GM19238 (cell line): ENCODE data around the gene NACA2.
A peak's percentile ranks its signal among the peaks of the same experiment; 100 is the strongest.
"Not testable (repeated sequence)": the region's sequence is repeated elsewhere in the genome, so short reads cannot be mapped to it uniquely, and the experiment has no call there.

ENCODE experiments used
- DNase-seq: peaks from one replicate; pipeline ENCODE4 v3.0.0; 2011; ENCODE audit warnings: low spot score; ENCODE audit not compliant: insufficient read length

NACA2 gene

DNA sequence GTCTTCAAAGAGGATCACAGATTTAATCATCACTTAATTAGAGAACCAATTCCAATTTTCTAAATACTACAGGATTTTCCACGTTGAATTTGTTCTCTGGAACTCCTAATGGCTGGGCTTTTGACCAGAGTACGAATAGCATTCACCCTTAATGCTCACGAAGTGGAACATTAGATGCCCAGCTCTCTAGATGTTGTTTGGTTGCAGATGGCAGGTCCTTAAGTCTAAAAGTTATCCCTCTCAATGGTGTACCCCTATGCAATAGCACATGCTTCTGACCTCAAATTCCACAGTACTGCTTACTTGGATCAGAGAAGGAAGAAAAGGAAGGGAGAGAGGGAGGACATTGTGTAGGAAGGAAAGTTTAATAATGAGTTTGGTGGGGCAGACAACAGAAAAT lies 8.6 kb upstream of the NACA2 start:
- DNase-seq, result no peak

DNA sequence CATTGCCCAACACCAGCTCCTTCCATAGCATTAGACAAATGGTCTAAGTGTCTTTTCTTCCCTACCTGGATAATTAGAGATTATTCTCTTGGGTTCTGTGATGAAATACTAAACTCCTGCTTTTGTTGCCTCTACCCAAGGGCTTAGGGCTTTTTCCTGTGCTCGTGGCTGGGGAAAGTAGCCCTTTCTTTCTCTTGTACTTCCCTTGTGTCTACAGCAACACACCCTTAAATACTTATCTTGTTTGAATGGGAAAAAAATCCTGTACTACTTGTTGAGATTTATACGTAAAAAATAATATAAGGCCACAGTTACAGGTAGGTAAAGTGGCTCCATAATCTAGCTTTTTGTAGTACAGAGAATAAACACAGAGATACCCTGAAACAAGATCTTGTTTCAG lies 7.0 kb upstream of the NACA2 start:
- no peak for DNase-seq

DNA sequence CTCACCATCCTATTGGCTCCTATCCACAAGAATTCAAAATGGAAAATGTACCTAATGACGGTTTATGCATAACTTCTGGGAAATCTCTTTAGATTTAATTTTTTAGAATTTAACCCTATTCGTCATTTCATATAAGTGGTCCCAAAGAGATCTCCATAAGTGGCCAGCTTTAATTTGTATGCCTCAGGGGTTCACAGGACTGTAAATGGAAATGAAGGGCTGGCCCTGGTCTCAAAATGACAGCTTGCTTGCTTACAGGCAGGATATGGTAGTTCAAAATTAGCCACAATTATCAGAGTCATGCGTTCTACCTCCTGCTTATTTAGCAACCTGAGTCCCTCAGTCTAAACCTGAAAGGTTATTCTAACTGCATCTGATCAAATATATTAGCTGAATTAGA lies 6.6 kb upstream of the NACA2 start:
- DNase-seq, result no peak

DNA sequence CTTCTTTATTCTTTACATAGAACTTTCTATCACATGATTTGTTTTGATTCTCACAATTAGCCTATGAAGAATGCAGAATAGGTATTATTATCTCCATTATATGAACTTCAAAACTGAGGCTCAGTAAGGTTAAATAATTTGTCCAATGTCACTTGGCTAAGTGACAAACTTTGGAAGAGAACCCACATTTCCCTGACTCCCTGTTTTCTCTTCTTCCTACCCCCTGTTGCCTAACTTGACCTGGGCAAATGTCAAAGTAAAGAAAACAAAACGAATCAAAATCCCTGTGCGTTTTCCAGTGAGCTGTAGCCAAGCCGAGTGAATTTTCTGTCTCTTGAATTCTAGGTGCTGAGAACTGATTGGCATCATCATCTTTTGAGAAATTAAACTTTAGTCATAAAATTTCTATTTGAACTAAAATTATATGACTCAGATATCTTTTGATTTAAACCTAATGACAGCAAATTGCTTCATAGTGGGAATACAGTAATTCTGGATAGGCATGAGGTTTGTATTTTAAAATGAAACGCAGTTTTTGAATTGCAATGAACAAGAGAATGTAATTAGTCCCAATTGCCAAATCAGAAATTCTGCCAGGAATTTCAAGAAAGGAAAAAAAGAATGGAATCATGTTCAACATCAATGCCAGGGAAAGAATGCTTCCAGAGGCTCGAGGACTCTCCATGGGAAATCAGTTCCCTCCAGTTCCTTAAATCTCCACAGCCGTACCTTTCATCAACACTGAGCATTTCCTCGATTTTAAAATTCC lies 4.6 kb upstream of the NACA2 start:
- no peak for DNase-seq

DNA sequence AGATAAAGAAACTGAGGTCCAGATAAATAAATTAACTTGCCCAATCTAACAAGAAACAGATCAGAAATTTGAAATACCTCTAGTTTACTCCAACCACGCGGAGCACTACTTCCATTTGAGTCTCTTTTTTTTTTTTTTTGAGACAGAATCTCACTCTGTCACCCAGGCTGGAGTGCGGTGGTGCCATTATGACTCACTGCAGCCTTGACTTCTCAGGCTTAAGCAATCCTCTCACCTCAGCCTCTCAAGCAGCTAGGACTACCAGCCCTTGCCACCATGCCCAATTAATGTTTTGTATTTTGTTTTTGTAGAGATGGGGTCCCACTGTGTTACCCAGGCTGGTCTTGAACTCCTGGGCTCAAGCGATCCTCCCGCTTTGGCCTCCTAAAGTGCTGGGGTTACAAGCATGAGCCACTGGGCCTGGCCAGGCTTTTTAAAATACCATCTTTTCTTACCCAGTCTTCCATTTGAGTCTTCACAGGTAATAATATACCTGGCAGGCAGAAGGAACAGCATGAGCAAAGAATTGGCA lies 3.3 kb upstream of the NACA2 start:
- no peak for DNase-seq

DNA sequence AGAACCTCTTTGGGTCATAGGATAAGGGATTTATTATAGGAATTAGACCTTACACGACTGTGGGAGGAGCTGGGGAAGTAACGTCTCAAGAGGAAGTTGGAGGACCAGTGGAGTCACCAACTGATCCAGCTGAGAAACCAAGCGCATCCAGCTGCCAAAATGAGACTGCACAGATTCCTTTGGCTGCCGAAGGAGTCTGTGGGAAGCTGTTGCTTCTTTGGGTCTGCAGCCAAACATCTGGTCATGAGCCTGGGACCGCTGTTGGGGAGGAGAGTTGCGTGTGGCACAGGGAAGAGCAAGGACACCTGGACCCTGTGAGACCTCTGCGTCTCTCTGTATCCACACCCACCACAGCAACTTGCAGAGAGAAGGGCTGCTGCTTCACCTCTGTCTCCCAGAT lies 2.4 kb upstream of the NACA2 start:
- no peak for DNase-seq

DNA sequence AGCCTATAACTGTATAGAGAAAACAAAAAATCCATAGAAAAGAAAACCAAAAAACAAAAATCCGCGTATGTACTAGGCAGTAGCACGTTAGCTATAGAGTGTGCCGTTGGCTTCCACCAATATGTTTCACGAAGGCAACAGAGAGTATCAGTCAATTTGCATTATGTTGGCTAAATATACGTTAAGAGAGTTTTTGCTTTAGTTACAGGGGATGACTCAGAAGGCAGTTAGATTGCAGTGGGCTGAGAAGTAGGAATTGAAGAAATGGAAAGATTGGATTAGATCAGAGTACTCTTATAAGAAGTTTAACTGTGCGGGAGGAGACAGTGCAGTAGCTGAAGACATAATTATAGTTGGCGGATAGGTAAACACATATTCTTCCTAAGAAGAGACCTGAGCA lies 911 bp upstream of the NACA2 start:
- no peak for DNase-seq

DNA sequence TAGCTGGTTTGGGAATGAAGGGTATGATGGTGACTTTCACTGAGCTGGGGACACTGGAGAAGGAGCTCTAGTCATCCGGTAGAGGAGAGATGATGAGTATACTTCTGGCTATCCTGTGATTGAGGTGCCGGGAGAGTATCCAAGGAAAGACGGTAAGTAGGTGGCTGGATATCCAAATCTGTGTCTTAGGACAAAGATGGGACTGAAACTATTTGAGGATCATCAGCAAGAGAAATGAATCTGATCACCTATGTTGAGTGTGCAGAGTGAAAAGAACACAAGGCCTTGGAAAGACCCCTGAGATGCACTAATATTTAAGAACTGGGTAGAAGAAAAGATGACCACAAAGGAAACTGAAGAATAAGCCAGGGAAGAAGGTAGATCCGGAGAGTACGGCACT lies 1.0 kb downstream of the NACA2 start:
- DNase-seq, result no peak

DNA sequence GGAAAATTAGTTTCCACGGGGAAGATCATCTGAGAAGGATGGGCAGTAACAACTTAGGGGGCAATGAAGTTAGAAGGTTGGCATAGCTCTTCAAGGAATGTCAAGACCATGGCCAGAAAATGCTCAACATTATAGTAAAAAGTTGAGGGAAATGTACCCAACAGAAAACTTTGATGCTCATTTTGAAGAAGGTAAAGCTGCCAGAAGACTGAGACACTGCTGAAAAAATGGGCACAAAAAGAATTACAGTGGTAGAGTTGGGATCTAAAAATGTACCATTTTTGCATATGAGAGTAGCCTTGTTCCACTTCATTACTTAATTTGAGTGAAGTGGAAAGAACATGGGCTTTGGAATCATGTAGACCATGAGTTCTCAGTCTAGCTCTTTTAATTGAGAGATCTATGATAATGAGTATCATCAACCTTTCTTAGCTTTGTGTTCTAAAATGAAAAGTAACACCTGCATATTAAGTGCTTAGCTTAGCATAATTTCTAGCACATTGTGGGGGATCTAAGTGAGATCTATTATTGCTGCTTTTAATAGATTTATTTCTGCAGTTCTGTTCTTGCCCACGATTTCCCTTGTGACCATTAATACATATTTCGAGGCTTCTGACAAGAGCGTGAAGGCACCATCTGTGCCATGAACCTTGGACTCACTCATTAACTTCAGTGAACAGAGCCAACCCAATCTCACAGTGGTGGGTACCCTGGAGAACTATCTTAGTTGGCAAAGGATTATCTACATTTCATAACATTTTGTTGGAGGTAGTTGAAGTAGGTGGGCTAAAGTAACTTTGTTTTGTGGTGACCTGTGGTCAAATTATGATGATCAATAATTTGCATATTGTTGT lies 3.0 kb downstream of the NACA2 start:
- no peak for DNase-seq

DNA sequence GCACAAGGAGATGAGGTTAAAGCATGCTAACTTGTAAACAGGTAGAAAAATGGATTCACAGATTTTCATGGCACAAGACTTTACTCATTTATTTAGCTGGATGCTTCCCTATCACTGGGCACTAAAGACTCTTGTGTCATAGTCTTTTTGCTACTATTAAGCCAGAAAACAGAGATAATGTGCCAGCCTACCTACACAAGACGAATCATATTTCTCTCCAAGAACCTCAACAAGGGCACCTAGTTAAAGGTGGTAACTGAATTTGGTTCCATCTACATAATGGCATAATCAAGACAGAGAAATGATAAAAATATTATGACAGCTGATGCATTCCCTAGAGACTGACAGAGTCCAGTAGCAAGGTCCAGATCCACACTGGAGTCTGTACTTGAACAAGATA lies 3.8 kb downstream of the NACA2 start:
- DNase-seq, result no peak

DNA sequence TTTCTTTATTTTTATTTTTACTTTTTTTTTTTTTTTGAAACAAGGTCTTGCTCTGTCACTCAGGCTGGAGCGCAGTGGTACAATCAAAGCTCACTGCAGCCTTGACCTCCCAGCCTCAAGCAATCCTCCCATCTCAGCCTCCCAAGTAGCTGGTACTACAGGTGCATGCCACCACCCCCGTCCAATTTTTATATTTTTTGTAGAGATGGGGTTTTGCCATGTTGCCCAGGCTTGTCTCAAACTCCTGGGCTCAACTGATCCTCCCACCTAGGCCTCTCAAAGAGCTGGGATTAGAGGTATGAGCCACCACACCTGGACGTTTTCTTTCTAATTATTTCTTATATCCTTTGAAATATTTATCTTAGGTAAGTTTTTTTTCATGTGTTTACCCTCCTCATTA lies 4.4 kb downstream of the NACA2 start:
- not testable (repeated sequence) for DNase-seq

DNA sequence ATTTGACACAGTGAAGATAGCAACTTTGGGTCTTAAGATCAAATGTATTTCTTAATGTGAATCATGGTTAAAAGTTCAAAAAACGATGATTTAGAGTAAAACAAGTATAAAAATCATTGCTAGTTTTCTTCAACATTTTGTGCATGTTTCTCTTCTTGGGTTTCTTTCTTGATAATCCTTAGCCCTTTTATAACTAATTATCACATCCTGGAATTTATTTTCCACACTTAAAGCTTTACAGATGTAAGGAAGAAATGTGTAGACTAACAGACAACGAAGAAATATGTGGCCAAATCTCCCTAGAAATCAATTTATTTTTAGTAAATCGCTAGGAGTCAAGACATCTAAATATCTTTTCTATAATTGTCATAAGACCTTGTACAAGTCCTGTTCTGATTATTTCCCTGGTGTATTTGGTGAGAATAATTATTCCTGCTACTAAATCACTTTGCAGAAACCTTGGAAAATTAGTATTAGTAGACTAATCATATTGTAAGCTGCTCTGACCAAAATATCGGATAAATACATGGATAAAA lies 4.9 kb downstream of the NACA2 start:
- no peak for DNase-seq

DNA sequence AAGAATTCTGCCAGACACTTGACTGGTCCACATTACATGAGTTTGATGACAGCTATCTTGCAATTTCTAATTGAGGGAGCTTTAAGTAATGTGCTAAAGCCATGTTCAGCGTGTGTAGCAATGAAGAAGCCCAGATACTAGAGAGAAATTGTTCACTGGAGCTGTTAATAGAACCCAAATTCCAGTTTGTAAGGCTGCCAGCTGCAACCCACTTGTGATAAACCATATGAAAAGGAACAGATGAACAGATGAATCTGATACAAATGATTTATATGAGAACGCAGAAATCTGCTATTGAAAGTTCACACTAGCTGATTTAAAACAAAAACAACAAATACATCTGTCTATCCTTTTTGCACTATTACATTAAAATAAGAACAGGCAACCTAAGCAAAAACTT lies 6.2 kb downstream of the NACA2 start:
- no peak for DNase-seq

DNA sequence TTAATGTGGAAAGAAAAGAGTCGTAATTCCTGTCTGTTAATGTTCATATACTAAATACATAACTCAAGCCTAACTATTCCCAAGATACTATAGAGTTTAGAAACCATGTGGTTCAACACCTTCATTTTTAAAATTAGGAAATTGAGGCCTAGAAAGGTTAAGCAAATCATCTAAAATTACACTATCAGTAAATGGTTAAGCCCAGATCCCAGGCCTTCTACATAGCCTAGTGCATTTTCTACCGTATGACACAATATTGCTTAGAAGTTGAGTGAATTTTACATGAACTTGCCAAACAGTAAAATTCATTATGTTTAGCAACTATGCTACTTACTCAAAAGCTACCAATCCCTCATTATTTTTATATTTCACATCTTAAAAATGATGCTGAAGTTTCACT lies 6.8 kb downstream of the NACA2 start:
- DNase-seq, result no peak

DNA sequence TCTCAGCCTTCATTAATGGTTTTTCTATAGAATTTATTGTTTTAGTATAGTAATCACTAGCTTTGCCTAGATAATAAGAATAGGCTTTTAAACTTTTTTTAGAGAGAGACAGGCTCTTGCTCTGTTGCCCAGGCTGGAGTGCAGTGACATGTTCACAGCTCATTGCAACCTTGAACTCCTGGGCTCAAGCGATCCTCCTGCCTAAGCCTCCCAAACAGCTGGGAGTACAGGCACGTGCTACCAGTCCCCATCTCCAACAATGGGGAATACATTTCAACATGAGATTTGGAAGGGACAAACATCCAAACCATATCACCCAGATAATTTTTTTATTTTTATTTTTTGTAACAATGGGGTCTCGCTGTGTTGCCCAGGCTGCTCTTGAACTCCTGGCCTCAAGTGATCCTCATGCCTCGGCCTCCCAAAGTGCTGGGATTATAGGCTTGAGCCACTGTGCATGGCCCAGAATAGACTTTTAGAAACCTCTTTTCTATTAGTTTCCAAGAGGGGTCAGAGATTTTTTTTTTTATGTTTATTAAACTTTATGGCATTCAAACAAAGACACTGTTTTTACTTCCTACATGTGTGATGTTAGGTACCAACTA lies 7.3 kb downstream of the NACA2 start:
- no peak for DNase-seq

DNA sequence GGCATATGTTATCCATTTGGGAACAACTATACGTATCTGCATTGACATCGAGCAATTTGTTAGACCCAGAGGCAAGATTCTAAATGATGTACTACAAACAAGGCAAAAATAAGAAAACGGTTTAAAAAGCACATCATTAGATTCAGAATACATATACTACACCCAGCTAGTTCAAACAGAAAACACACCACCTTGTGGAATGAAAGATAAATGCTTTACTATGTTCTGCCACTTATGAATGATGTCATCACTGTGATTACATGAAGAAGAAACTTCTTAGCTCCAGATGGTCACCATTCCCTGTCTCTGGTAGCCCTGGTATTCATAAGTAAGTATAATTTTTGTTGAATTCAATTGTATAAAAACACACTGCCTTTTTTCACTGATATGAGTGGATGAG lies 7.8 kb downstream of the NACA2 start:
- peak; percentile 5 for DNase-seq

DNA sequence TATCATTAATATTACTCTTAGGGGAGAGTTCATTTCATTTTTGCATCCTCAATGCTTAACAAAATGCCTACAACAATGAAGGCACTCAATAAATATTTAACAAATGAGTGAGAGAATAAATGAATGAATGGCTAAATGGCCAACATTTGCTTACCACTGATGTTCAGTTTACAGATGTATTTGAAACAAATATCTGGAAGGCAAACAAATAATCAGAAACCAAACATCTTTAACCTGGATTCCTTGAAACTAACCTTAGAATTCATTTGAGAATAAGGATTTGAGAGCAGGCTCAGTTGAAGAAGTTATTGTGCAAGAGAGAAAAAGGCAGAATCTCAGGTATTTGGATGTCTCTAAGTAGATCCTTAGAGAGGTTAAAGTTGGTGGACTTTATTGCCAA lies 8.4 kb downstream of the NACA2 start:
- DNase-seq, result no peak

DNA sequence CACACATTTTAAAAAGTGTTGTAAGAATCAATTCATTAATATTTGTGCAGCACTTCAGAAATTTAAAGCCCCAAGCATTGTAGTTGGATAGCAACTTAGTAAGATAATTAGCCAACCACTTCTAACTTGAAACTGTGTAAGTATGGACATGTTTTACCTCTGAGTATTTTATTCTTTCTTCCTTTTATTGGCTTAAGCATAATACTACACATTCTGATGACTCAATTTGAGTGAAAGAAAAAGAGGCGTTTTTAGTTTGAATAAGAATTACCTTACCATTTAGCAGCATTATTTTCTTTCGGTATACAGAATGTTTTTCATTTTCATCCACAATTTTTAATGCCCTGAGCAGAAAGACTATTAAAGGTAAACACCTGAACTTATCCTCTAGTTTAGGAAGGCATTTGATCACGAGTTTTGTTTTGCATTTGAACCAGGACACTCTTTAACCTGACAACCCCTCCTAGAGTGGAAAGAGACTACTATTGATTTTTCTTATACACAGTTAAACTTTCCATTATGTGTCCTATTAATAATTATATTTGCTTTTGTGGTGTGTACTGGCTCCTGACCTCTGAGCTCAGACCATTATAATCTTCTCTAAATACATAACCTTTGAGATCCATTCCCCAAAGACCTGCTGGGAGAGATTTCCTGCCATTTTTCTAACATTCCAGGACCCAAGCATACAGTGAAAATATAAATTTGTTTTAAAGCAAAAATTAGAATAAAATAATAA lies 9.2 kb downstream of the NACA2 start:
- DNase-seq, result no peak

DNA sequence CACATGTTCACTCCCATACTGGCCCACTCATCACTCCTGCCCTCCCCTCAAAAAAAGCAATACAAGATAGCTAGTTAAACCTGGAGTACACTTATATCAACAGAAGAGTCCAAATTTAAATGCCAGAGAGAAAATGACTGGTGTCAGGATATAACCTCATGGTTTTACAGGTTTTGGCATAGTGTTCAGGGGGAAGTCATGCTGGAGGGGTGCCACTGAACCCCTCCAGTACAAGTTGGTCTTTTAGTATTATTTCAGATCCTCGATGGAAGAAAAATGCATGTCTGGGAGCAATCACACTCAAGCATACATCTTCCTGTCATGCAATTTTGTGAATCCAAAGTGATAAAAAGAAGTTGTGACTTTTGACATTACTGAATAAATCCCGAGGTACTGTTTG lies 10.5 kb downstream of the NACA2 start:
- DNase-seq, result no peak

DNA sequence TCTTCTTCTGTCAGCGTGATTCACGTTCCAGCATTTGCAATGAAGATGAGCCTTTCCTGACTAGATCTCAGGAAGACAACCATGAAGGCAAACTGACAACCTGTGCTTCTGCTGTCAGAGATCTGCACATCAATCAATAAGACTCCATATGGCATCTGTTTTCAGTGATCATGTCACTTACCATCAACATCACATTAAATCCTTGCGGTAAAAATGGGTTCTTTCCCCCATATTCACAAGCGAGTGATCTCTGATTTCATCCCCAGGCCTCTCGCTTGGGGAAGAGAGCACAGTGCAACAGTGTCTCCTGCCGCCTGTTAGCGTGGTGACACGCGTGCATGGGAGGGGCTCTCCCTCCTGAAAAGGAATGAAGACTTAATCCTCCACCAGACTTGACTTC lies 11.1 kb downstream of the NACA2 start:
- DNase-seq, result no peak

DNA sequence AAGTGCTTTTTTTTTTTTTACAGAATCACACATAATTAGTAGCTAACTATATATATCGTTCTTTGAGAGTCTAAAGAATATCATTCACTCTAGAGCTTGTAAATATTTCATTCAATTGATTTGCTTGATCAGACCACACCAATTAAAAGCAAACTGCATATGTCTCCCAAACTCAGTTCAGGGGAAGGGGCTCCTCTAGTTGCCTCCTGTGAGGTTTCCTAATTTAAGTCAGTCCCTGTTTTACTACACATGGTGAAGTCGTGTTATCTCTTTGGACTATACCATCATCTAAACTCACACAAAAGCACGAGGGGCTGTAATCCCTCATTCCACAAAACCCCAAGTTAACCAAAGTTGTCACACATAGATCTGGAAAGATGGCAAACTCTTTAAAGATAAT lies 11.7 kb downstream of the NACA2 start:
- DNase-seq, result no peak
